GM12878 (cell line): ENCODE results near the gene SRD5A2. TPM values are rescaled to one million over a fixed set of nuclear protein-coding genes. Genes with fewer than 3 reads are reported as not detected.

Source experiments
- ATAC-seq: fragments of 200-7000 bp; cut with Tn5 transposase; 3 replicates; pipeline ENCODE4 v1.9.1; 2020; ENCODE audit warnings: mild to moderate bottlenecking, moderate library complexity
- BruUV-seq: library from RNA; stranded (reverse); fragments of 400-500 nt; replicated peaks from 2 replicates; lab custom pipeline; 2021; lab: Mats Ljungman, UMichigan
- CTCF ChIA-PET: fragments of 300-600 bp; sonication (Branson Sonifier 250); formaldehyde crosslinking; extraction: SDS; loops from one replicate; lab custom pipeline; 2021; ENCODE audit warnings: inconsistent platforms; lab: Yijun Ruan, JAX
- POLR2A ChIA-PET: fragments of 350-600 bp; formaldehyde crosslinking; extraction: SDS; loops from one replicate; lab custom pipeline; 2021; ENCODE audit warnings: inconsistent platforms; lab: Charles Lee
- RAD21 ChIA-PET: fragments of 300-600 bp; sonication (Branson Sonifier 250); formaldehyde crosslinking; loops from one replicate; lab custom pipeline; 2023; ENCODE audit warnings: antibody characterized with exemption; ENCODE audit not compliant: unreplicated experiment; lab: Charles Lee
- SMC1A ChIA-PET: fragments of 300-600 bp; sonication (Branson Sonifier 250); formaldehyde crosslinking; loops from one replicate; lab custom pipeline; 2023; ENCODE audit not compliant: unreplicated experiment, uncharacterized antibody; lab: Charles Lee
- DNase-seq: peaks from one replicate; pipeline ENCODE4 v3.0.0-alpha.2; 2011; ENCODE audit warnings: low read depth, low spot score
- FAIRE-seq: peaks from 3 replicates; lab custom pipeline; 2011; peaks lifted over from hg19 to GRCh38; lab: Jason Lieb, UNC
- H2AFZ ChIP-seq: 2 replicates; pipeline ENCODE4 v1.6.0; 2011; ENCODE audit warnings: low read depth, low read length, control low read depth; ENCODE audit not compliant: control insufficient read depth
- H3K27ac ChIP-seq: 2 replicates; pipeline ENCODE4 v1.5.1; 2011; ENCODE audit warnings: control low read depth; ENCODE audit not compliant: control insufficient read depth, insufficient read depth
- H3K27me3 ChIP-seq, 2 experiments: replicated peaks in 1 of 2; 2 replicates each; pipeline versions ENCODE4 v1.6.0 to v1.6.1; 2011; ENCODE audit warnings: low read length in 1 of 2; ENCODE audit not compliant: control insufficient read depth in 2 of 2, insufficient read depth in 2 of 2
- H3K36me3 ChIP-seq, 2 experiments: 2 replicates each; pipeline ENCODE4 v1.5.1; 2011; ENCODE audit warnings: low read length in 1 of 2; ENCODE audit not compliant: control insufficient read depth in 2 of 2, insufficient read depth in 2 of 2
- H3K4me1 ChIP-seq: 2 replicates; pipeline ENCODE4 v1.6.1; 2011; ENCODE audit warnings: mild to moderate bottlenecking, low read length, moderate library complexity, mixed read lengths; ENCODE audit not compliant: control insufficient read depth, insufficient read depth
- H3K4me2 ChIP-seq: 2 replicates; pipeline ENCODE4 v1.6.0; 2011; ENCODE audit warnings: control low read depth; ENCODE audit not compliant: control insufficient read depth, insufficient read depth
- H3K4me3 ChIP-seq: fragments of 200-600 bp; sonication (generic); 2 replicates; pipeline ENCODE4 v1.5.1; 2016
- H3K79me2 ChIP-seq: 2 replicates; pipeline ENCODE4 v1.6.0; 2011; ENCODE audit warnings: low read length; ENCODE audit not compliant: control insufficient read depth, insufficient read depth
- H3K9ac ChIP-seq: 2 replicates; pipeline ENCODE4 v1.8.0; 2011; ENCODE audit warnings: low read length, control low read depth, mixed read lengths; ENCODE audit not compliant: control insufficient read depth, insufficient read depth
- H3K9me3 ChIP-seq: replicated peaks from 3 replicates; pipeline ENCODE4 v1.5.1; 2011; ENCODE audit warnings: mild to moderate bottlenecking, low read length; ENCODE audit not compliant: control insufficient read depth, insufficient read depth
- H4K20me1 ChIP-seq: 2 replicates; pipeline ENCODE4 v1.6.0; 2011; ENCODE audit not compliant: control insufficient read depth, insufficient read depth
- CHD2 ChIP-seq: IDR thresholded peaks from 2 replicates; pipeline ENCODE4 v1.6.1; 2011; ENCODE audit warnings: low read depth, low read length, improper control_type of control experiment, borderline replicate concordance
- CTCF ChIP-seq, 3 experiments: IDR thresholded peaks in 2 of 3; conservative IDR thresholded peaks in 1 of 3; 2 replicates each; pipeline ENCODE4 v1.5.1; 2011; ENCODE audit warnings: low read depth in 3 of 3, low read length in 3 of 3, mild to moderate bottlenecking in 3 of 3, control low read depth in 2 of 3, moderate library complexity in 2 of 3, inconsistent platforms in 1 of 3, mixed read lengths in 1 of 3; ENCODE audit not compliant: control insufficient read depth in 2 of 3, insufficient read depth in 1 of 3; ENCODE audit errors: extremely low read depth in 1 of 3
- E4F1 ChIP-seq: fragments of 450-650 bp; IDR thresholded peaks from 2 replicates; pipeline ENCODE4 v1.6.1; 2018; ENCODE audit warnings: borderline replicate concordance, mild to moderate bottlenecking; ENCODE audit not compliant: partially characterized antibody
- EGR1 ChIP-seq, 2 experiments: IDR thresholded peaks; 1 replicate in 1 of 2; 2 replicates in 1 of 2; pipeline ENCODE4 v1.6.1; 2011 to 2012; ENCODE audit warnings: low read depth in 2 of 2, low read length in 2 of 2, borderline replicate concordance in 1 of 2, mild to moderate bottlenecking in 1 of 2, moderate library complexity in 1 of 2
- ELK1 ChIP-seq: IDR thresholded peaks from 2 replicates; pipeline ENCODE4 v1.6.1; 2012; ENCODE audit warnings: low read depth, low read length, improper control_type of control experiment
- ESRRA ChIP-seq: IDR thresholded peaks from 2 replicates; pipeline ENCODE4 v1.6.1; 2012; ENCODE audit warnings: mild to moderate bottlenecking, low read length, improper control_type of control experiment
- ETV6 ChIP-seq, 2 experiments: fragments of 450-650 bp in 1 of 2; IDR thresholded peaks in 1 of 2; conservative IDR thresholded peaks in 1 of 2; 2 replicates each; pipeline ENCODE4 v1.6.1; 2014; ENCODE audit warnings: antibody characterized with exemption in 1 of 2, borderline replicate concordance in 1 of 2, low read depth in 1 of 2, mild to moderate bottlenecking in 1 of 2, moderate library complexity in 1 of 2
- HDAC6 ChIP-seq: fragments of 200-600 bp; sonication (generic); IDR thresholded peaks from one replicate; pipeline ENCODE4 v1.8.0; 2017; ENCODE audit warnings: antibody characterized with exemption; ENCODE audit not compliant: unreplicated experiment
- KDM1A ChIP-seq: fragments of 200-600 bp; sonication (generic); IDR thresholded peaks from 2 replicates; pipeline ENCODE4 v1.6.1; 2016; ENCODE audit warnings: borderline replicate concordance
- KLF5 ChIP-seq: fragments of 450-650 bp; IDR thresholded peaks from 2 replicates; pipeline ENCODE4 v1.6.1; 2014; ENCODE audit warnings: mild to moderate bottlenecking; ENCODE audit not compliant: partially characterized antibody
- MAX ChIP-seq: IDR thresholded peaks from 2 replicates; pipeline ENCODE4 v1.6.1; 2012; ENCODE audit warnings: low read depth, low read length, improper control_type of control experiment
- PAX8 ChIP-seq: fragments of 450-650 bp; IDR thresholded peaks from 2 replicates; pipeline ENCODE4 v1.6.1; 2017; ENCODE audit warnings: mild to moderate bottlenecking, moderate library complexity
- RBBP5 ChIP-seq: fragments of 200-600 bp; sonication (generic); conservative IDR thresholded peaks from 2 replicates; pipeline ENCODE4 v1.6.1; 2016
- SUZ12 ChIP-seq: fragments of 200-600 bp; sonication (generic); IDR thresholded peaks from one replicate; pipeline ENCODE4 v1.6.1; 2018; ENCODE audit warnings: antibody characterized with exemption, mild to moderate bottlenecking; ENCODE audit not compliant: unreplicated experiment
- ZNF217 ChIP-seq: fragments of 450-650 bp; IDR thresholded peaks from 2 replicates; pipeline ENCODE4 v1.6.1; 2017; ENCODE audit warnings: antibody characterized with exemption, mild to moderate bottlenecking
- WGBS: methylation state at CpG from one replicate; pipeline ENCODE4 v1.1.6; 2016; ENCODE audit warnings: low lambda C conversion rate; ENCODE audit not compliant: insufficient replicate concordance, insufficient coverage; ENCODE audit errors: missing lambda C conversion rate; 5-methylcytosine and 5-hydroxymethylcytosine counted together
- in situ Hi-C: fragments of 300-500 bp; cut with MboI; formaldehyde crosslinking; loops from 9 replicates; pipeline ENCODE4 v1.14.3; 2018; ENCODE audit warnings: mixed read lengths
- intact Hi-C: fragments of 100-400 bp; cut with micrococcal nuclease; formaldehyde crosslinking; loops from one replicate; pipeline ENCODE4 v1.14.2; 2022; ENCODE audit not compliant: unreplicated experiment
- polyA plus RNA-seq, 11 experiments: library from polyadenylated mRNA; depleted of rRNA in 4 of 11; unstranded in 6 of 11; stranded (reverse) in 5 of 11; fragments of >200 nt; fragmentation: Nextera tagmentation in 4 of 11; fragmentation: Illumina TruSeq in 1 of 11; extraction: Ambion mirVana in 4 of 11; extraction: Trizol in 1 of 11; gene quantifications; 1 replicate in 1 of 11; 2 replicates in 10 of 11; pipeline versions ENCODE4 v1.2.1 to v1.2.3, GENCODE V29; 2011 to 2016; ENCODE audit warnings: inconsistent platforms in 2 of 11, missing spikeins in 2 of 11, low read depth in 1 of 11
- total RNA-seq, 4 experiments: library from RNA; depleted of rRNA in 3 of 4; stranded (reverse); fragments of >200 nt in 3 of 4; fragmentation: Illumina TruSeq in 1 of 4; extraction: Trizol in 1 of 4; gene quantifications; 2 replicates each; pipeline versions ENCODE4 v1.2.1 to v1.2.3, GENCODE V29; 2013 to 2021

Gene SRD5A2
- total and polyA plus RNA-seq, 10 of the 15 experiments (the other 5 are each of a cell fraction or from before 2014, with no cell fraction given), result 0.01 TPM; not detected in 7

- no peak for TF ChIP-seq MAX
- no peak for TF ChIP-seq CTCF (IDR thresholded peaks at IDR 0.05 in 2 of 3, conservative IDR thresholded peaks at IDR 0.05 in 1 of 3; ENCODE audit: control insufficient read depth in 2 of 3, extremely low read depth in 1 of 3, insufficient read depth in 1 of 3, low read depth in 3 of 3, low read length in 3 of 3)
- TF ChIP-seq KDM1A, result no peak
- no peak for TF ChIP-seq SUZ12
Measured at GRCh38 chr2:31529256-31529655, 51.5 kb downstream of the SRD5A2 start (continued).

GRCh38 chr2:31528823-31529222, 51.9 kb downstream of the SRD5A2 start:
- FAIRE-seq, result no peak

More at GRCh38 chr2:31528823-31529222, 51.9 kb downstream of the SRD5A2 start:
- H3K4me2 ChIP-seq, result no peak overlapping the region
- in situ Hi-C loops, result no loop called here
- no peak for ATAC-seq
- peaks cover 0 to 2% of the 10 kb centered on the region in 2 experiments; a peak in 1 of 4 replicates for H3K27me3 ChIP-seq
- no peak overlapping the region for H3K27ac ChIP-seq
- no peaks in the 10 kb centered on the region for H3K4me1 ChIP-seq
- ChIA-PET SMC1A (no interaction called here), POLR2A (no interaction called here)
- H3K4me3 ChIP-seq, result no peak overlapping the region
- DNase-seq, result no peak
- no peak overlapping the region for H2AFZ ChIP-seq
- H3K36me3 ChIP-seq, result no peaks in the 10 kb centered on the region
- no peaks in the 10 kb centered on the region for H3K79me2 ChIP-seq
- H3K9me3 ChIP-seq, result no peaks in the 10 kb centered on the region
- no TSS peak for BruUV-seq
- TF ChIP-seq EGR1 (IDR thresholded peaks at IDR 0.05; ENCODE audit: borderline replicate concordance in 1 of 2, low read depth in 2 of 2, low read length in 2 of 2) (no peak), RBBP5 (no peak), ZNF217 (no peak), KLF5 (no peak), ETV6 (conservative IDR thresholded peaks at IDR 0.05 in 1 of 2, IDR thresholded peaks at IDR 0.05 in 1 of 2; ENCODE audit: borderline replicate concordance in 1 of 2, low read depth in 1 of 2) (no peak), HDAC6 (no peak), PAX8 (no peak), E4F1 (no peak), ESRRA (no peak), CHD2 (no peak), ELK1 (no peak)
- TF ChIP-seq, all 136 proteins: peak for 0
- CTCF ChIA-PET, result no interaction called here
- 59% methylated on average over 6 of the region's 6 CpGs for WGBS
- intact Hi-C loops, result no loop called here
- no peak overlapping the region for H3K9ac ChIP-seq
- RAD21 ChIA-PET, result no interaction called here
- no peaks in the 10 kb centered on the region; the same call in 1 of the 2 replicates for H4K20me1 ChIP-seq
